ENCODE results near the gene ALDOA. TPM values are rescaled to one million over a fixed set of nuclear protein-coding genes. Genes with fewer than 3 reads are reported as not detected.
A peak's percentile ranks its signal among the peaks of the same experiment; 100 is the strongest.

The ALDOA gene
- polyA plus RNA-seq, 3 donors = 1,202 to 1,628 (median 1,429) TPM

- peaks cover 54 to 66% of the 10 kb centered on the region in 2 donors for H3K36me3 ChIP-seq (replicated peaks in 1 of 2; ENCODE audit: control insufficient read depth in 1 of 2, insufficient read depth in 2 of 2, low read length in 2 of 2)
- no peak overlapping the region for H3K4me2 ChIP-seq (replicated peaks; ENCODE audit: extremely low read depth, low read length, poor library complexity, severe bottlenecking)
- Mint-ChIP-seq H3K4me1 (peaks cover 30% of the 10 kb centered on the region), H3K36me3 (peaks cover 55 to 68% of the 10 kb centered on the region in 2 donors), H3K9me3 (peaks cover 0 to 2% (median 0%) of the 10 kb centered on the region in 7 donors), H3K4me3 (no peak overlapping the region), H3K27me3 (ENCODE audit: low read depth in 3 of 3) (no peaks in the 10 kb centered on the region), H3K27ac (peak overlapping the region; percentile 60 to 86 (median 76))
- intact Hi-C loops (cut with micrococcal nuclease) = loop anchor here (5.0 kb wide), 1 partner anchor 53 kb away; the partner anchor contains the start of gene MAPK3 (in 2 of the 2)
- H3K27me3 ChIP-seq (ENCODE audit: control insufficient read depth in 2 of 2, insufficient read depth in 2 of 2, low read length in 2 of 2) = no peaks in the 10 kb centered on the region
- H3K9ac ChIP-seq (ENCODE audit: insufficient read depth, low read length, poor library complexity, severe bottlenecking) = no peak overlapping the region
- 83% methylated on average over 13 of the region's 17 CpGs for WGBS (ENCODE audit: insufficient coverage)
- H3K9me3 ChIP-seq (replicated peaks in 1 of 2; ENCODE audit: control insufficient read depth in 1 of 2, insufficient read depth in 1 of 2, low read length in 2 of 2) = no peaks in the 10 kb centered on the region
- peaks cover 65% of the 10 kb centered on the region for H4K20me1 ChIP-seq (ENCODE audit: insufficient read depth, low read length)
- H3K27ac ChIP-seq (ENCODE audit: low read depth in 1 of 2, low read length in 2 of 2) = peak overlapping the region; percentile 6 to 39
- peaks cover 33 to 45% of the 10 kb centered on the region in 2 donors for H3K4me1 ChIP-seq (ENCODE audit: control insufficient read depth in 1 of 2, insufficient read depth in 2 of 2, low read length in 2 of 2)
- peaks cover 69% of the 10 kb centered on the region for H3K79me2 ChIP-seq (ENCODE audit: insufficient read depth, low read length)
- peak in 2 of 3 donors; percentile 43 to 54 for DNase-seq
- H3K4me3 ChIP-seq (replicated peaks in 1 of 3; ENCODE audit: low read depth in 2 of 3, low read length in 3 of 3) = no peak overlapping the region
- TF ChIP-seq CTCF (IDR thresholded peaks at IDR 0.05) = peak; percentile 80
- no peak overlapping the region for H2AFZ ChIP-seq (ENCODE audit: insufficient read depth, low read depth, low read length, poor library complexity, severe bottlenecking)
Observed at GRCh38 chr16:30068750-30069610, 3.4 kb downstream of the ALDOA start.

- no peak overlapping the region for H3K4me2 ChIP-seq (replicated peaks; ENCODE audit: extremely low read depth, low read length, poor library complexity, severe bottlenecking)
Observed at GRCh38 chr16:30069611-30070462, 4.3 kb downstream of the ALDOA start.

More at GRCh38 chr16:30069611-30070462, 4.3 kb downstream of the ALDOA start:
- Histone ChIP-seq H3K27me3 (ENCODE audit: control insufficient read depth in 2 of 2, insufficient read depth in 2 of 2, low read length in 2 of 2) (no peaks in the 10 kb centered on the region), H4K20me1 (ENCODE audit: insufficient read depth, low read length) (peaks cover 65% of the 10 kb centered on the region), H3K9ac (ENCODE audit: insufficient read depth, low read length, poor library complexity, severe bottlenecking) (no peak overlapping the region), H3K27ac (ENCODE audit: low read depth in 1 of 2, low read length in 2 of 2) (peak overlapping the region; percentile 7 to 39), H3K79me2 (ENCODE audit: insufficient read depth, low read length) (peaks cover 64% of the 10 kb centered on the region), H3K4me3 (replicated peaks in 1 of 3; ENCODE audit: low read depth in 2 of 3, low read length in 3 of 3) (no peak overlapping the region), H3K36me3 (replicated peaks in 1 of 2; ENCODE audit: control insufficient read depth in 1 of 2, insufficient read depth in 2 of 2, low read length in 2 of 2) (peaks cover 54 to 66% of the 10 kb centered on the region in 2 donors), H3K4me1 (ENCODE audit: control insufficient read depth in 1 of 2, insufficient read depth in 2 of 2, low read length in 2 of 2) (peaks cover 29 to 44% of the 10 kb centered on the region in 2 donors), H2AFZ (ENCODE audit: insufficient read depth, low read depth, low read length, poor library complexity, severe bottlenecking) (no peak overlapping the region), H3K9me3 (replicated peaks in 1 of 2; ENCODE audit: control insufficient read depth in 1 of 2, insufficient read depth in 1 of 2, low read length in 2 of 2) (no peaks in the 10 kb centered on the region)
- Mint-ChIP-seq H3K27me3 (ENCODE audit: low read depth in 3 of 3) (no peaks in the 10 kb centered on the region), H3K27ac (peak overlapping the region in 5 of 7 donors; percentile 14 to 78 (median 50)), H3K36me3 (peaks cover 55 to 68% of the 10 kb centered on the region in 2 donors), H3K4me3 (peak overlapping the region in 1 of 2 donors; percentile 31), H3K9me3 (peaks cover 0 to 2% (median 0%) of the 10 kb centered on the region in 7 donors), H3K4me1 (peaks cover 29% of the 10 kb centered on the region)
- intact Hi-C loops (cut with micrococcal nuclease) = loop anchor here (5.0 kb wide), 1 partner anchor 52 kb away; the partner anchor contains the start of gene MAPK3 (in 2 of the 2)
- WGBS (ENCODE audit: insufficient coverage) = 90% methylated on average over 14 of the region's 31 CpGs
- no peak for DNase-seq
- no peak for TF ChIP-seq CTCF (IDR thresholded peaks at IDR 0.05)

Data from CD14-positive monocyte (primary cell).